Epithelial cell of umbilical artery (primary cell): ENCODE data around the gene ARRDC4. TPM values are rescaled to one million over a fixed set of nuclear protein-coding genes. Genes with fewer than 3 reads are reported as not detected.

Experiments
- total RNA-seq: library from RNA; depleted of rRNA; stranded (reverse); fragments of >200 nt; gene quantifications from 2 replicates; pipeline ENCODE4 v1.2.3, GENCODE V29; 2014

The ARRDC4 gene, protein sequence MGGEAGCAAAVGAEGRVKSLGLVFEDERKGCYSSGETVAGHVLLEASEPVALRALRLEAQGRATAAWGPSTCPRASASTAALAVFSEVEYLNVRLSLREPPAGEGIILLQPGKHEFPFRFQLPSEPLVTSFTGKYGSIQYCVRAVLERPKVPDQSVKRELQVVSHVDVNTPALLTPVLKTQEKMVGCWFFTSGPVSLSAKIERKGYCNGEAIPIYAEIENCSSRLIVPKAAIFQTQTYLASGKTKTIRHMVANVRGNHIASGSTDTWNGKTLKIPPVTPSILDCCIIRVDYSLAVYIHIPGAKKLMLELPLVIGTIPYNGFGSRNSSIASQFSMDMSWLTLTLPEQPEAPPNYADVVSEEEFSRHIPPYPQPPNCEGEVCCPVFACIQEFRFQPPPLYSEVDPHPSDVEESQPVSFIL
- total RNA-seq: 1.6 and 4.4 TPM in 2 replicates

DNA sequence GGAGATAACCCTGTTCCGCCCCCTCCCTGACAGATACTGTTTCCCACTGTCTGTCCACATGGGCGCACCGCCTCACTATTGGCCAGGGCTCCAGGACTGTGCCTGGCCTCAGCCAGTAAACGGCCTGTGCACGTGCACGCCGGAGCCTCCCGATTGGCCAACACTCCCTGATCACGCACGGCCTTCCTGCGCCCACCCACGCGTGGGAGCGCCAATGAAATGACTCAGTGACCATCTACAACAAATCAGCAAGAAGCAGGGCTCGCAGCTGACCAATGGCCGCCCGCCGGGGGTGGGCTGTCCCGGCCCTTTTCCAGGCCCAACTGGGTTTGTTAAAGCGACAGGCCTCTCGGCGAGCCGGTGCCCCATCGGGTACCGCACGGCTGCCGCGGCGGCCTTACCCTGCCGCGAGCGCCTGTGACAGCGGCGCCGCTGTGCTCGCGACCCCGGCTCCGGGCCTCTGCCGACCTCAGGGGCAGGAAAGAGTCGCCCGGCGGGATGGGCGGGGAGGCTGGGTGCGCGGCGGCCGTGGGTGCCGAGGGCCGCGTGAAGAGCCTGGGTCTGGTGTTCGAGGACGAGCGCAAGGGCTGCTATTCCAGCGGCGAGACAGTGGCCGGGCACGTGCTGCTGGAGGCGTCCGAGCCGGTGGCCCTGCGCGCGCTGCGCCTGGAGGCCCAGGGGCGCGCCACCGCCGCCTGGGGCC is at the start of gene ARRDC4:
Gene ARRDC4 (plus strand): TSS at position 340 of the 703 bp plus-strand sequence. CDS start 159 bp downstream, at position 499.

